DOHH2 (cell line): ENCODE results near the gene C10orf143.
A peak's percentile ranks its signal among the peaks of the same experiment; 100 is the strongest.

Source experiments
- H3F3A ChIP-seq: fragments of 200-600 bp; sonication (generic), shearing (Covaris generic); 2 replicates; pipeline ENCODE4 v1.6.0; 2016; ENCODE audit warnings: antibody characterized with exemption, mild to moderate bottlenecking; ENCODE audit not compliant: control insufficient read depth, insufficient read depth
- H3K27ac ChIP-seq: fragments of 200-600 bp; sonication (generic); 2 replicates; pipeline ENCODE4 v1.5.1; 2014; ENCODE audit warnings: low read depth, mild to moderate bottlenecking, low read length, moderate library complexity
- H3K27me3 ChIP-seq: fragments of 200-600 bp; sonication (generic); 2 replicates; pipeline ENCODE4 v1.6.1; 2014; ENCODE audit warnings: mild to moderate bottlenecking, low read length, mixed read lengths; ENCODE audit not compliant: control insufficient read depth
- H3K36me3 ChIP-seq: fragments of 200-600 bp; sonication (generic); 2 replicates; pipeline ENCODE4 v1.6.1; 2014; ENCODE audit warnings: mild to moderate bottlenecking, low read length, moderate library complexity, mixed read lengths; ENCODE audit not compliant: control insufficient read depth
- H3K4me1 ChIP-seq: fragments of 200-600 bp; sonication (generic); 2 replicates; pipeline ENCODE4 v1.6.1; 2014; ENCODE audit warnings: mild to moderate bottlenecking, low read length, mixed read lengths; ENCODE audit not compliant: control insufficient read depth
- H3K4me2 ChIP-seq: fragments of 200-600 bp; sonication (generic); 2 replicates; pipeline ENCODE4 v1.6.0; 2014; ENCODE audit warnings: mild to moderate bottlenecking, low read length, moderate library complexity
- H3K4me3 ChIP-seq: fragments of 200-600 bp; sonication (generic); 2 replicates; pipeline ENCODE4 v1.5.1; 2014; ENCODE audit warnings: mild to moderate bottlenecking, low read length, mixed read lengths
- H3K79me2 ChIP-seq: fragments of 200-600 bp; sonication (generic); 2 replicates; pipeline ENCODE4 v1.6.1; 2014; ENCODE audit warnings: mild to moderate bottlenecking, low read length, mixed read lengths; ENCODE audit not compliant: control insufficient read depth
- H3K9me2 ChIP-seq: fragments of 200-600 bp; sonication (generic); replicated peaks from 2 replicates; pipeline ENCODE4 v1.6.1; 2014; ENCODE audit warnings: mild to moderate bottlenecking, low read length, mixed read lengths; ENCODE audit not compliant: control insufficient read depth
- H3K9me3 ChIP-seq: fragments of 200-600 bp; sonication (generic); 2 replicates; pipeline ENCODE4 v1.6.1; 2014; ENCODE audit warnings: antibody characterized with exemption, low read length, mixed read lengths; ENCODE audit not compliant: control insufficient read depth, insufficient read depth
- H4K20me1 ChIP-seq: fragments of 200-600 bp; sonication (generic); 2 replicates; pipeline ENCODE4 v1.6.0; 2014; ENCODE audit warnings: low read depth, mild to moderate bottlenecking, antibody characterized with exemption, low read length, moderate library complexity; ENCODE audit not compliant: control insufficient read depth, insufficient read depth
- EZH2phosphoT487 ChIP-seq: fragments of 200-600 bp; sonication (generic); IDR thresholded peaks from 2 replicates; pipeline ENCODE4 v1.6.1; 2017; ENCODE audit warnings: borderline replicate concordance, mild to moderate bottlenecking, antibody characterized with exemption, low read length, moderate library complexity, mixed read lengths
- TF ChIP-seq, protein P1 (sequence below): fragments of 200-600 bp; sonication (generic); IDR thresholded peaks from one replicate; pipeline ENCODE4 v1.5.1; 2014; ENCODE audit warnings: antibody characterized with exemption, mild to moderate bottlenecking, low read depth, low read length; ENCODE audit not compliant: poor library complexity, severe bottlenecking

C10orf143 gene

DNA sequence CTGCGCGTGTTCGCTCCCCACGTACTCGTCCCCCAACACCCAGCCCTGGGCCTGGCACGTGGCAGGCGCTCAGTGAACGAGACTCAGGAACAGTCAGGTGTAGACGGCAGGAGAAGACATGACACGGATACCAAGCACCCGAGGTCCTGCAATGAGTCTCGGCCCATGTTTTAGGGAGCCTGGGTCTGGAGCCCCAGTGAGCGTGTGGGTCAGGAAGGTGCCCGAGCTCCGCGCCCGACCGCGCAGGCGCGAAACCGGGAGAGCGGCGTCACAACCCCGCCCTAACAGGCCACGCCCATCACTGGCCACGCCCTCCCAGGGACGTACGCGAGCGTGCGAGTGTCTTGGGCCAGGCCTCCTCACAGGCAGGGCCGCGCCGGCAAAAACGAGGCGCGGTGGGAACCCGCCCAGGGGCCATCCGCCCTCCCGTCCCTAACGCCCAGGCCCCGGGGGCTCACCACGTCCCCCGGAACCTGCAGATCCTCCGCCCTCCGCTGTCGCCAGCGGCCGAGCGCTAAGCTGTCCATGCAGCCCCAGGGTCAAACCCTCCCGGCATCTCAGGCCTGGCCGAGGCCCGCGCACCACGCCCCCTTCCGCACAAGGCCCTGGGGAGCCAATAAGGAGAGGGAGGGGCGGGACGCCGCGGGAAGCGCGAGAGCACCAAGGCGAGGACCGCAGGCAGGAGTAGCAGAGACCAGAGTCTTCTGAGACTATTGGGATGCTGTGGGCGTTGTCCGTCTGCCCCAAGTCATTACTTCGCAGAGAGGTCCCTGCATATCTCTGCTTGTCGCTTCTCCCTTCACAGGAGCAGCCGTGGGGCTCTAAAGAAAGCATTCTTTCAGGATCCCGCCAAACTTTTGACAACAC, at the start of gene C10orf143:
Gene C10orf143 (minus strand): TSS at position 585 of the 867 bp plus-strand sequence. CDS start 58 bp downstream, at position 527.
- H3K4me1 ChIP-seq: peaks cover 33% of the 10 kb centered on the region
- H3K36me3 ChIP-seq: peaks cover 15% of the 10 kb centered on the region
- peak within 1 kb of the TSS; percentile 91 for H3K4me2 ChIP-seq
- H3F3A ChIP-seq: no peaks in the 10 kb centered on the region
- peak within 1 kb of the TSS; percentile 99 for H3K4me3 ChIP-seq
- H4K20me1 ChIP-seq: no peaks in the 10 kb centered on the region
- H3K27ac ChIP-seq: peak within 1 kb of the TSS; percentile 74
- no peaks in the 10 kb centered on the region for H3K9me2 ChIP-seq
- no peaks in the 10 kb centered on the region for H3K9me3 ChIP-seq
- no peak for TF ChIP-seq EZH2phosphoT487
- H3K27me3 ChIP-seq: no peaks in the 10 kb centered on the region
- peaks cover 49% of the 10 kb centered on the region for H3K79me2 ChIP-seq

DNA sequence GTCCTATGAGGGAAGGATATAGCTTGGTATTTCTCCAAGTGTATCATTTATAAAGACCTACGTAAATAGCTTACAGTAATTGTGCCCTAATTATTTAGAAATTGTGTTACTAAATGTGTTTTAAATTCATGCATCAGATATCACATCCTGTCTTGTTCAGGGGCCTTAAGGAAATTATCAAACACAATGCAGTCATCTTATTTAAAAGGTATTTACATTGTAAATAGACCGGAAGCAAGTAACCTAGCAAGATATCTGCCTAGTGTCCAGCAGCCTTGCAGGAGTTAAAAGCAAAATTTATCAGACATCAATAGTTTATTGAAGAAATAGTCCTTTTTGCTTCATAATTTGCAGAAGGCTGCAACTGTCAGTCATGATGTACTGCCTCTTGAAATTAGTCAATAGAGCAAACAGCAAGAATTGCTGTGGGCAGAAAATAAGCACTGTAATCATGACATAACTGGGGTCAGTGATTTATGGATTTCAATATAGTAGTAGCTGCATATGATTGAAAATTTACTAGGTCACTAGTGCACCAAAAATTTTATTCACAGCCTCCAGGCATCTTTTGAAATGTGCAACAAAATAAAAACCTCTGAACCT, 48.7 kb upstream of the C10orf143 start:
- H3K79me2 ChIP-seq: peaks cover 56% of the 10 kb centered on the region
- H3K36me3 ChIP-seq: peaks cover 63% of the 10 kb centered on the region

DNA sequence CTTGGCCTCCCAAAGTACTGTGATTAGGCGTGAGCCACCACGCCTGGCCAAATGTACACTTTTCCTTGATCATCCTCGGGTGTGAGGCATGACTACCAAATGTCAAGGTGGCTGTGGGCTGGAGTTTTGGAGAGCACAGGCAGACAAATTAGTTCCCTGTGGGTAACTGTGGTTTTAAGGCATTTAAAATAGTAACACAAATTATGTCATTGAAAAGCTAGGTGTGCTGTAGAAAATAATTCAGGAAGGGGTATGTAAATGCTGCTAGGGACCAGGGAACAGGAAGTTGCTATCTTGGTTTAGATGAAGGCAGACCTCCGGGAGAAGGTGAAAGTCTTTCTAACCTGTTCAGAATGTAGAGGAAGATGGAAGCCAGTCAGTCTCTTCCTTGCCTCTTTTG, 35.4 kb upstream of the C10orf143 start:
- Histone ChIP-seq H3K4me3 (peak overlapping the region; percentile 31; the same call in 1 of the 2 replicates), H3K36me3 (peaks cover 63% of the 10 kb centered on the region), H3F3A (peaks cover 8% of the 10 kb centered on the region), H3K9me3 (no peaks in the 10 kb centered on the region), H3K4me1 (peaks cover 40% of the 10 kb centered on the region), H3K79me2 (peaks cover 98% of the 10 kb centered on the region), H3K4me2 (peak overlapping the region; percentile 51), H3K27ac (no peak overlapping the region), H3K9me2 (no peaks in the 10 kb centered on the region), H4K20me1 (peaks cover 6% of the 10 kb centered on the region; the same call in 1 of the 2 replicates), H3K27me3 (no peaks in the 10 kb centered on the region)
- TF ChIP-seq EZH2phosphoT487: no peak
- TF ChIP-seq, protein P1, sequence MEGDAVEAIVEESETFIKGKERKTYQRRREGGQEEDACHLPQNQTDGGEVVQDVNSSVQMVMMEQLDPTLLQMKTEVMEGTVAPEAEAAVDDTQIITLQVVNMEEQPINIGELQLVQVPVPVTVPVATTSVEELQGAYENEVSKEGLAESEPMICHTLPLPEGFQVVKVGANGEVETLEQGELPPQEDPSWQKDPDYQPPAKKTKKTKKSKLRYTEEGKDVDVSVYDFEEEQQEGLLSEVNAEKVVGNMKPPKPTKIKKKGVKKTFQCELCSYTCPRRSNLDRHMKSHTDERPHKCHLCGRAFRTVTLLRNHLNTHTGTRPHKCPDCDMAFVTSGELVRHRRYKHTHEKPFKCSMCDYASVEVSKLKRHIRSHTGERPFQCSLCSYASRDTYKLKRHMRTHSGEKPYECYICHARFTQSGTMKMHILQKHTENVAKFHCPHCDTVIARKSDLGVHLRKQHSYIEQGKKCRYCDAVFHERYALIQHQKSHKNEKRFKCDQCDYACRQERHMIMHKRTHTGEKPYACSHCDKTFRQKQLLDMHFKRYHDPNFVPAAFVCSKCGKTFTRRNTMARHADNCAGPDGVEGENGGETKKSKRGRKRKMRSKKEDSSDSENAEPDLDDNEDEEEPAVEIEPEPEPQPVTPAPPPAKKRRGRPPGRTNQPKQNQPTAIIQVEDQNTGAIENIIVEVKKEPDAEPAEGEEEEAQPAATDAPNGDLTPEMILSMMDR: no peak

More for the DNA sequence above, 48.7 kb upstream of the C10orf143 start:
- Histone ChIP-seq H3F3A (peaks cover 7% of the 10 kb centered on the region), H3K9me2 (no peaks in the 10 kb centered on the region), H3K27ac (peak overlapping the region; percentile 20; the same call in 1 of the 2 replicates), H4K20me1 (peaks cover 7% of the 10 kb centered on the region; the same call in 1 of the 2 replicates), H3K4me3 (no peak overlapping the region), H3K27me3 (no peaks in the 10 kb centered on the region), H3K4me2 (peak overlapping the region; percentile 22; the same call in 1 of the 2 replicates), H3K9me3 (no peaks in the 10 kb centered on the region), H3K4me1 (peaks cover 23% of the 10 kb centered on the region)
- TF ChIP-seq EZH2phosphoT487: no peak
- TF ChIP-seq, protein P1: no peak

DNA sequence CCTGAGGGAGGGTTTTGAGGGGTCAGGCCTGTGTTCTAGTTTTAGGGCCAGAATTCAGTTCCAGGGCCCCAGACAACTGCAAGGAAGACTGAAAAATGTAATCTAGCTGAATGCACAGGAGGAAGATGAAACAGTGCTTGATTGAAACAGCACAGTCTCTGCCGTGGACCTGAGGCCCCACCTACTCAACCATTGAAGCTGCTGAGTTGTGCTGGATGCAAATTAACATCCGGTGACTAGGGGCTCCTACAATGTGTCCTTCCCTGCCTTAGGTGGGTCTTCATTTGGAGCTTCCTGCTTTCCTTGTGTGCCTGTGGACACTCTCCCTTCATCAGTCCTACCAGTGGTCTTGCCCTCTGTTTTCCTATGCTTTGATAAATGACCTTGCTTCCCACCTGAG, 31.2 kb upstream of the C10orf143 start:
- H3F3A ChIP-seq: peaks cover 14% of the 10 kb centered on the region
- TF ChIP-seq, protein P1: no peak
- TF ChIP-seq EZH2phosphoT487: no peak
- H3K9me2 ChIP-seq: no peaks in the 10 kb centered on the region
- H3K4me2 ChIP-seq: peak overlapping the region; percentile 92
- peaks cover 23% of the 10 kb centered on the region for H4K20me1 ChIP-seq
- peaks cover 78% of the 10 kb centered on the region for H3K4me1 ChIP-seq
- peak overlapping the region; percentile 56 for H3K4me3 ChIP-seq
- no peaks in the 10 kb centered on the region for H3K27me3 ChIP-seq
- H3K9me3 ChIP-seq: no peaks in the 10 kb centered on the region
- peak overlapping the region; percentile 90 for H3K27ac ChIP-seq
- peaks cover 58% of the 10 kb centered on the region for H3K36me3 ChIP-seq
- peaks cover 98% of the 10 kb centered on the region for H3K79me2 ChIP-seq
